Stimulated activated CD8-positive, alpha-beta memory T cell treated with anti-CD3 and anti-CD28 coated beads, Interleukin-7, amount 100 ng/mL, for 4 hours (primary cell): Measurements from ENCODE around the gene FAM107B.

Experiments
- DNase-seq, 2 donors: peaks; one replicate each; pipeline ENCODE4 v3.0.0-alpha.2; 2020; ENCODE audit warnings: low read depth in 2 of 2

FAM107B gene

GRCh38 chr10:14560791-14561765, 213.6 kb downstream of the FAM107B start:
- DNase-seq, result no peak

GRCh38 chr10:14560274-14560673, 214.4 kb downstream of the FAM107B start:
- peak; percentile 60 to 71 for DNase-seq

- no peak for DNase-seq
Observed at GRCh38 chr10:14558025-14558424, 216.7 kb downstream of the FAM107B start.

- no peak for DNase-seq
Observed at GRCh38 chr10:14557567-14557966, 217.1 kb downstream of the FAM107B start.

GRCh38 chr10:14556285-14556956, 218.3 kb downstream of the FAM107B start:
- DNase-seq, result no peak

GRCh38 chr10:14555807-14556206, 218.9 kb downstream of the FAM107B start:
- DNase-seq, result no peak

- DNase-seq, result no peak
Observed at GRCh38 chr10:14554491-14555205, 220.0 kb downstream of the FAM107B start.

- DNase-seq, result no peak
Observed at GRCh38 chr10:14554091-14554490, 220.6 kb downstream of the FAM107B start.

GRCh38 chr10:14553448-14553847, 221.2 kb downstream of the FAM107B start:
- DNase-seq, result no peak

GRCh38 chr10:14552015-14552414, 222.7 kb downstream of the FAM107B start:
- DNase-seq, result no peak

GRCh38 chr10:14550471-14550981, 224.2 kb downstream of the FAM107B start:
- no peak for DNase-seq

- no peak for DNase-seq
Observed at GRCh38 chr10:14549496-14549895, 225.2 kb downstream of the FAM107B start.

GRCh38 chr10:14548970-14549369, 225.7 kb downstream of the FAM107B start:
- DNase-seq, result no peak

- no peak for DNase-seq
Observed at GRCh38 chr10:14548474-14548873, 226.2 kb downstream of the FAM107B start.

GRCh38 chr10:14547816-14548215, 226.9 kb downstream of the FAM107B start:
- no peak for DNase-seq

GRCh38 chr10:14545827-14546226, 228.9 kb downstream of the FAM107B start:
- DNase-seq, result no peak

GRCh38 chr10:14543904-14544210, 230.8 kb downstream of the FAM107B start:
- DNase-seq, result no peak

- no peak for DNase-seq
Observed at GRCh38 chr10:14543046-14543903, 231.4 kb downstream of the FAM107B start.

GRCh38 chr10:14541379-14541778, 233.3 kb downstream of the FAM107B start:
- DNase-seq, result no peak

- DNase-seq, result no peak
Observed at GRCh38 chr10:14540611-14541010, 234.1 kb downstream of the FAM107B start.

GRCh38 chr10:14540062-14540461, 234.6 kb downstream of the FAM107B start:
- no peak for DNase-seq
